ENCODE results near the gene FAM151A.

DNA sequence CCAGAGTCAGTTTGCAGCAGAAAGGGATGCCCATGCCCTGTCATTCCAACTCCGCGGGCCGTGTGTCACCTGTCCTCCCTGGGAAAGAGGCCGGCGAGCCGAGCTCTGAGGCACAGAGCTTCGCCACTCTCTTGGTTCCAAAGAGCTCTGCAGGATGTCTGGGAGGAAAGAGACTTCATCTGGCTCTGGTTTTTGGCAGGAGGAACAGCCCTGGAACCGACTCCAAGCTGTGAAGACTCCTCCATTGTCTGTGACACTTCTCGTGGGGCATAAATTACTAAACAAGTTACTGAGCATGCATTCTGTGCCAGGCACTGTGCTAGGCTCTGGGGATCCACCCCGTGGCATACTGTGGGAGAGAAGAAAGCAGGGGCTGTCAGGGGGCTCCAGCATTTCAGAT, 3.9 kb upstream of the FAM151A start:
- no peak for TF ChIP-seq CTCF (IDR thresholded peaks at IDR 0.05)
- TF ChIP-seq POLR2A (IDR thresholded peaks at IDR 0.05): no peak
